GM12864 (cell line): Measurements from ENCODE around the gene KCTD21.

Experiments used
- DNase-seq: peaks from one replicate; pipeline ENCODE4 v3.0.0-alpha.2; 2011; ENCODE audit warnings: low read depth
- H3K4me3 ChIP-seq: 2 replicates; pipeline ENCODE4 v1.5.1; 2011; ENCODE audit warnings: mild to moderate bottlenecking, low read depth, low read length, control low read depth
- TF ChIP-seq, protein P1 (sequence below): IDR thresholded peaks from 2 replicates; pipeline ENCODE4 v1.5.1; 2011; ENCODE audit warnings: low read depth, mild to moderate bottlenecking, moderate library complexity, low read length, control low read depth, inconsistent platforms; ENCODE audit errors: missing control alignments

Gene KCTD21

DNA sequence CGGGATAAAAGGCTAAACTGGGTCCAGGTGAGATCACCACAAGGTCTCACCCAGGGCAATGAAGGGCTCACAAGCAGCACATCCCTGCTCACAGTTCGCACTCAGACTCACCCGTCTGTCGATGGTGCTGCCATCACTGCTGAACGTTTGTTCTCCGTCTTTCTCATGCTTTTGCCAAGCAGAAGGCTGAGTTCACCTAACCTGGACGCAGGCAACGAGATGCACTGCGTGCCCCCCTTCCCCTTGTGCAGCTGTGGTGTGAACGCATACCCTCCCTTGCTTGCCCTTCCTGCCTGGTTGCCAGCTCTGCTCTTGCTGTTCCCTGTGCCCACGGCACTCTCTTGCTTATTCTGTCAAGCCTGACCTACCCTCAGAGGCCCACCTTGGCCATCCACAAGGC lies 18.0 kb downstream of the KCTD21 start:
- no peak overlapping the region for H3K4me3 ChIP-seq
- DNase-seq, result no peak
- TF ChIP-seq, protein P1, sequence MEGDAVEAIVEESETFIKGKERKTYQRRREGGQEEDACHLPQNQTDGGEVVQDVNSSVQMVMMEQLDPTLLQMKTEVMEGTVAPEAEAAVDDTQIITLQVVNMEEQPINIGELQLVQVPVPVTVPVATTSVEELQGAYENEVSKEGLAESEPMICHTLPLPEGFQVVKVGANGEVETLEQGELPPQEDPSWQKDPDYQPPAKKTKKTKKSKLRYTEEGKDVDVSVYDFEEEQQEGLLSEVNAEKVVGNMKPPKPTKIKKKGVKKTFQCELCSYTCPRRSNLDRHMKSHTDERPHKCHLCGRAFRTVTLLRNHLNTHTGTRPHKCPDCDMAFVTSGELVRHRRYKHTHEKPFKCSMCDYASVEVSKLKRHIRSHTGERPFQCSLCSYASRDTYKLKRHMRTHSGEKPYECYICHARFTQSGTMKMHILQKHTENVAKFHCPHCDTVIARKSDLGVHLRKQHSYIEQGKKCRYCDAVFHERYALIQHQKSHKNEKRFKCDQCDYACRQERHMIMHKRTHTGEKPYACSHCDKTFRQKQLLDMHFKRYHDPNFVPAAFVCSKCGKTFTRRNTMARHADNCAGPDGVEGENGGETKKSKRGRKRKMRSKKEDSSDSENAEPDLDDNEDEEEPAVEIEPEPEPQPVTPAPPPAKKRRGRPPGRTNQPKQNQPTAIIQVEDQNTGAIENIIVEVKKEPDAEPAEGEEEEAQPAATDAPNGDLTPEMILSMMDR, result no peak

DNA sequence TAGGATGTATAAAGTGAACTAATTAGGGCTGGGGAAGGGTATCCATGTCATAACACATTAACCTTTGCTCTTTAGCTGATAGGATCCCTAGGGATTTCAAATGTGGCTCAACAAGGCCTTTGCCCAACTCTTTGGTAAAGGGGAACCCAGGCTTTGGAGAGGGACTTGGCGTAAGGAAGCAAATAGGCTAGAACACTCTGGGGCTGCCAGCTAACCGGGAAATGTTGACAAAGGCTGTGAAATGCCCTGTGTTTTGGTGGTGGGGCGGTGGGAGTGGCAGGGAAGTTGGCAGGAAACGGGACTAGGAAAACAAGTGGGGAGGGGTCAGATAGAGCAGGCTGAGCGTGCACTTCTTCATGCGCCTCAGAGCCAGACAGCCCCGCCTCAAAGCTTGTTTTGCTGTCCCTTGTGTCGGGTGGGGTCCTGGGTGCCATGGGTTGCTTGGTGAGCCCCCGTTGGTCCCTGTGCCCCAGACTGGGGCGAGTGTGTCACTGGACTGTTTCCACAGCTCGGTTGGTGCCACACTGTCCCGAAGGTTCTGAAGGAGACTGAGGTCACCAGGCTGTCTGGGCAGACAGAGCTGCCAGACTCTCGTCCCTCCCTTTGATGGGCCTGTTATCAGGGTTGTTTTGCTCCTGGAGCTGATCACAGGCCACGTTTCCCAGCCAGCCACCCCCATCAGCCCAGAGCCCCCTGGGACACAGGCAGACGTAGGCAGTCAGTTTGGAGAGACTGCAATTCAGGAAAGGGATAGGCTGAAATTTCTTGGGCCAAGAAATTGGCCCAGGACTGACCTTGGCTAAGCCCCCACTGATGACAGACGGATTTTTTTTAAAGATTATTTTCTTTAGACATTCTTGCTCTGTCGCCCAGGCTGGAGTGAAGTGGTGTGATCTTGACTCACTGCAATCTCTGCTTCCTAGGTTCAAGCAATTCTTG lies 19.6 kb downstream of the KCTD21 start:
- H3K4me3 ChIP-seq, result no peak overlapping the region
- TF ChIP-seq, protein P1, result no peak
- no peak for DNase-seq

DNA sequence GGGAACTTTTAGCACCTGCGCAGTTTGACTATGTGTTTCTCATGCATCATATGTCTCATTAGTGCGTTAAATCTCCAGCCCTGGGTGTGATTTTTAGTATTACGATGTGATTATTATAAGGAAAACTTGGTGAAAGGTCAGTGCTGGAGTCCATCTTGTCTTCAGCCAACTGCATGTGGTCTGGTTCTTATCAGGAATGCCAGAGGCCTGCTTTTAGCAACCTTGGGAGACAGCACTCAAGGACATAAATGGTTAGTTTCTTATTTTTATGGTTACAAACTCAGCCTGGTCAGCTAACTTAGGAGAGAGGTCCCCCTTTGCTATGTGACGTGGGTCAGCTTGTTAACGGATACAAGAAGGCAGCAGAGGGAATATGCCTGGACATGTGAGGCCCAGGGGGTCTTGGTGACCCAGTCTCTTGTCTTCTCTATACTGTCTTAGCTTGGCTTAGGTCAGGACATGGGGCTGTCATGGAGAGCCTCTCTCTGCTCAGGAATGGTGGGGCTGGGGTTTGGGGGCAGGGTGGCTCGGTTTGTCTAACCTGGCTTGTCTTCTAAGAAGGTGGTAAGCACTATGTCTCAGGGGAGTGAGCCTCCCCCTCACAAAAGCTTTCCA lies 21.5 kb downstream of the KCTD21 start:
- DNase-seq, result no peak
- H3K4me3 ChIP-seq, result no peak overlapping the region
- TF ChIP-seq, protein P1, result no peak

DNA sequence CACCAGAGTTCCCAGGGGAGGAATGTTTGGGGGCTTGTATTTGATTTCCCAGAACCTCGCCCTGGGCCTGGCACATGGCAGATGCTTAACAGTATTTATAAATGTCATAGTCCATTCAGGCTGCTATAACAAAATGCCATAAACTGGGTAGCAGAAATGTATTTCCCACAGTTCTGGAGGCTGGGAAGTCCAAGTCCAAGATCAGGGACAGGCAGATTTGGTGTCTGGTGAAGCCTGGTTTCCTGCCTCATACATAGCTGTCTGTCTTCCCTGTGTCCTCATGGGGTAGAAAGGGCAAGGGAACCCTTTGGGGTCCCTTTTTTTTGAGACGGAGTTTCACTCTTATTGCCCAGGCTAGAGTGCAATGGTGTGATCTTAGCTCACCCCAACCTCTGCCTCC lies 24.0 kb downstream of the KCTD21 start:
- DNase-seq, result no peak
- TF ChIP-seq, protein P1, result no peak
- no peak overlapping the region for H3K4me3 ChIP-seq

DNA sequence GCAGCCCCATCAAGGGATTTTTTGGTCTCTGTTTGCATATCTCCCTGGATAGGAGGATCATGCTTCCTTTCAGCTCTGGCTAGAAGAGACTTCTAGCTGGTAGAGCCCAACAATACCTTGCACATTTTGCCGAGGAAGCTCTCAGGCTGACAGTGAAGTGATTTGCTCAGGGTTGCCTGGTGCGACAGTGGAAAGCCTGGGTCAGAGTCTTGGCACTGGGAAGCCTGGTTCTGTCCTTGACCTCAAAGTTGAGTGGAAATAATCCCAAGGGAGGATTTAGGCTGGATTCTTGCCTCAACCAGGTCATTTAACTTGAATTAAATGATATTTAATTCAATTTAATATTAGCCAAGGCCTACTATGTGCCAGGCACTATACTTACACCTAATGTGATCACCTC lies 24.6 kb downstream of the KCTD21 start:
- TF ChIP-seq, protein P1, result no peak
- no peak overlapping the region for H3K4me3 ChIP-seq
- no peak for DNase-seq

DNA sequence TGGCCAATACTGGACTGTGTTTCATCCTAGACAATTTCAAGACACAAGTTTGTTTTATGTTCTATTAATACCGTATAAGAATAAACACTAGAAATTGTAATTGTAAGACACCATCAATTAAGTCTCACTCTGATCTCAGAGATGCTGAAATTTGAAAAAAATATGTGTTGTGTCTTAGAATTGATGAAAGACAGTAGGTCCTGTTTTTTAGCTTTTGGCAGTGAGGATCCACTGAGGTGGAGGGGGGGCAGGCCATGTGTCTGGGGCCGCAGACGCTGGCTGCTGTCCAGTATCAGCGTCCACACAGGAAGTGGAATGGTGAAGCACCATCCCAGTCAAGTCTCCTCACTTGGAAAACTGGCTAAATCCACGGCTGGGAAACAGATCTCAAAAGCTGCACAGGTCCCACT lies 26.5 kb downstream of the KCTD21 start:
- H3K4me3 ChIP-seq, result no peak overlapping the region
- no peak for DNase-seq
- TF ChIP-seq, protein P1, result no peak
